Measurements from ENCODE around the gene AGTRAP.

GRCh38 chr1:11799896-11800295 lies 64.0 kb downstream of the AGTRAP start:
- TF ChIP-seq CTCF (conservative IDR thresholded peaks at IDR 0.05; ENCODE audit: low read depth, low read length): no peak
- TF ChIP-seq ELK1 (IDR thresholded peaks at IDR 0.05; ENCODE audit: borderline replicate concordance, low read depth, low read length): no peak

All from IMR-90 (cell line).